ENCODE results near the gene P4HB.

DNA sequence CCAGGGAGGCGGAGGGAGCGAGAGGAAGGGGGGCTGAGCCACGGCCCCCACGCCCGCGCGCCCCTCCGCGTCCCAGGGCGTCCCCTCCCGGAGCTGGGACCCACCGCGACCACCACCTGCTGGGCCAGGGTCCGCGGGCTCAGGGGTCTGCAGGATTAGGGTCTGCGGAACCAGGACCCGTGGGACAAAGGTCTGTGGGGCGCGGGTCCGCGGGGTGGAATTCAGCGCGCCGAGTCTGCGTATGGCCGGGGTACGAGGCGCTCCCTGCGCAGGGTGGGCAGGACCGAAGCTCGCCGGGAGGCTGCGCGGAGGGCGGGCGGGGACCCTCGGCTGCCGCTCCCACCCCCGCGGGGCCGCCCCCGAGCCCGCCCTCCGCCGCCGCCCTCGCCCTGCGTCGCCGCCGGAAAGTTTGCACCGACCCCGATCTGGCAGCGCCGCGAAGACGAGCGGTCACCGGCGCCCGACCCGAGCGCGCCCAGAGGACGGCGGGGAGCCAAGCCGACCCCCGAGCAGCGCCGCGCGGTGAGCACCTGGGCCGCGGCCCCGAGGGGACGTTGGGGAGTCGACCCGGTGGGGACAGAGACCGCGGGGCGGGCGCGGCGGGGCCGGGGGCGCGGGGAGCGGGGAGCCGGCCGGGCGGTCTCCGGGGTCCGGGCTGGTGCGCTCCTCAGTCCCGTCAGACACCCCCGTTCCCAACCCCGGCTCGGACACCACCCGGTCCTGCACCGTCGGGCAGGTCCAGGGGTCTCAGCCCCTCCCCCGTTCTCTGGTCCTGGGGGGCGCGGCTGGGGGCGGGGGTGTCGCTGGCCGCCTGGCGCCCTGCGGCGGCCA, 56.4 kb downstream of the P4HB start, which contains the start of gene GCGR:
- TF ChIP-seq, protein P1, sequence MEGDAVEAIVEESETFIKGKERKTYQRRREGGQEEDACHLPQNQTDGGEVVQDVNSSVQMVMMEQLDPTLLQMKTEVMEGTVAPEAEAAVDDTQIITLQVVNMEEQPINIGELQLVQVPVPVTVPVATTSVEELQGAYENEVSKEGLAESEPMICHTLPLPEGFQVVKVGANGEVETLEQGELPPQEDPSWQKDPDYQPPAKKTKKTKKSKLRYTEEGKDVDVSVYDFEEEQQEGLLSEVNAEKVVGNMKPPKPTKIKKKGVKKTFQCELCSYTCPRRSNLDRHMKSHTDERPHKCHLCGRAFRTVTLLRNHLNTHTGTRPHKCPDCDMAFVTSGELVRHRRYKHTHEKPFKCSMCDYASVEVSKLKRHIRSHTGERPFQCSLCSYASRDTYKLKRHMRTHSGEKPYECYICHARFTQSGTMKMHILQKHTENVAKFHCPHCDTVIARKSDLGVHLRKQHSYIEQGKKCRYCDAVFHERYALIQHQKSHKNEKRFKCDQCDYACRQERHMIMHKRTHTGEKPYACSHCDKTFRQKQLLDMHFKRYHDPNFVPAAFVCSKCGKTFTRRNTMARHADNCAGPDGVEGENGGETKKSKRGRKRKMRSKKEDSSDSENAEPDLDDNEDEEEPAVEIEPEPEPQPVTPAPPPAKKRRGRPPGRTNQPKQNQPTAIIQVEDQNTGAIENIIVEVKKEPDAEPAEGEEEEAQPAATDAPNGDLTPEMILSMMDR (IDR thresholded peaks at IDR 0.05) = no peak
- no peak for TF ChIP-seq EZH2 (IDR thresholded peaks at IDR 0.05; ENCODE audit: borderline replicate concordance, insufficient read depth, low read depth, low read length, poor library complexity, severe bottlenecking)

Data from B cell (primary cell).